A549 (cell line): ENCODE results near the gene DCT. TPM values are rescaled to one million over a fixed set of nuclear protein-coding genes. Genes with fewer than 3 reads are reported as not detected.

ENCODE experiments used
- ATAC-seq, 2 experiments: fragments of 200-7000 bp in 1 of 2; fragments of >200 bp in 1 of 2; cut with Nextera tagmentation in 1 of 2; cut with Tn5 transposase in 1 of 2; 3 replicates each; pipeline versions ENCODE4 v1.8.0 to v1.9.1; 2018 to 2020; ENCODE audit warnings: mild to moderate bottlenecking in 1 of 2, moderate library complexity in 1 of 2
- CTCF ChIA-PET: fragments of 300-600 bp; sonication (Branson Sonifier 250); formaldehyde crosslinking; extraction: SDS; loops from one replicate; lab custom pipeline; 2021; ENCODE audit warnings: antibody characterized with exemption, inconsistent platforms; lab: Yijun Ruan, JAX
- POLR2A ChIA-PET: fragments of 350-600 bp; formaldehyde crosslinking; extraction: SDS; loops from one replicate; lab custom pipeline; 2021; ENCODE audit warnings: antibody characterized with exemption, inconsistent platforms; lab: Yijun Ruan, JAX
- DNase-seq, 2 experiments: peaks; one replicate each; pipeline versions ENCODE4 v3.0.0 to v3.0.0-alpha.2; 2011 to 2016; ENCODE audit warnings: low read depth in 1 of 2, low spot score in 1 of 2
- FAIRE-seq: peaks from 2 replicates; lab custom pipeline; 2011; peaks lifted over from hg19 to GRCh38; lab: Jason Lieb, UNC
- H3K27ac ChIP-seq, 2 experiments: fragments of >200 bp; sonication (Bioruptor Twin); formaldehyde crosslinking; 3 replicates each; pipeline ENCODE4 v1.5.1; 2016 to 2017
- H3K4me1 ChIP-seq: fragments of >200 bp; sonication (Bioruptor Twin); formaldehyde crosslinking; 3 replicates; pipeline ENCODE4 v1.6.1; 2016
- H3K4me2 ChIP-seq: fragments of >200 bp; sonication (Bioruptor Twin); formaldehyde crosslinking; 3 replicates; pipeline ENCODE4 v1.6.1; 2016
- H3K4me3 ChIP-seq: fragments of >200 bp; sonication (Bioruptor Twin); formaldehyde crosslinking; 3 replicates; pipeline ENCODE4 v1.5.1; 2016
- H3K9me3 ChIP-seq: fragments of >200 bp; sonication (Bioruptor Twin); formaldehyde crosslinking; 3 replicates; pipeline ENCODE4 v1.6.1; 2016
- ATOH8 ChIP-seq: fragments of 250-450 bp; sonication (Bioruptor Pico); IDR thresholded peaks from 2 replicates; pipeline ENCODE4 v1.5.0; 2020; ENCODE audit warnings: low read depth, mild to moderate bottlenecking, moderate library complexity
- BCL3 ChIP-seq: fragments of >200 bp; sonication (Bioruptor Twin); formaldehyde crosslinking; IDR thresholded peaks from 3 replicates; pipeline ENCODE4 v1.6.1; 2016
- CBX2 ChIP-seq: fragments of 200-600 bp; sonication (generic); IDR thresholded peaks from 2 replicates; pipeline ENCODE4 v1.6.1; 2016; ENCODE audit warnings: low read depth, mild to moderate bottlenecking, borderline replicate concordance
- ELK1 ChIP-seq: fragments of 150-350 bp; IDR thresholded peaks from 2 replicates; pipeline ENCODE4 v1.6.1; 2014; ENCODE audit warnings: low read depth, mild to moderate bottlenecking, low read length
- ESRRA ChIP-seq: fragments of 150-350 bp; IDR thresholded peaks from 2 replicates; pipeline ENCODE4 v1.6.1; 2014; ENCODE audit warnings: mild to moderate bottlenecking, low read length, borderline replicate concordance
- FOSL2 ChIP-seq, 2 experiments: fragments of 450-650 bp in 1 of 2; fragments of >200 bp in 1 of 2; sonication (Bioruptor Twin) in 1 of 2; formaldehyde crosslinking; IDR thresholded peaks; 2 replicates each; pipeline versions ENCODE4 v1.5.0 to v1.6.1; 2016 to 2020; ENCODE audit warnings: mild to moderate bottlenecking in 1 of 2, moderate library complexity in 1 of 2
- FOXS1 ChIP-seq: fragments of 250-450 bp; sonication (Bioruptor Pico); IDR thresholded peaks from 2 replicates; pipeline ENCODE4 v1.5.0; 2020; ENCODE audit warnings: mild to moderate bottlenecking, moderate library complexity
- HES2 ChIP-seq: fragments of >200 bp; sonication (Bioruptor Twin); formaldehyde crosslinking; IDR thresholded peaks from 2 replicates; pipeline ENCODE4 v1.6.1; 2016
- HOXB13 ChIP-seq: fragments of 250-450 bp; sonication (Bioruptor Pico); IDR thresholded peaks from 2 replicates; pipeline ENCODE4 v1.5.0; 2020; ENCODE audit warnings: low read depth, mild to moderate bottlenecking, moderate library complexity
- HOXB5 ChIP-seq: fragments of 250-450 bp; sonication (Bioruptor Pico); IDR thresholded peaks from 2 replicates; pipeline ENCODE4 v1.5.0; 2020; ENCODE audit warnings: mild to moderate bottlenecking, moderate library complexity
- KDM5A ChIP-seq: fragments of 200-600 bp; sonication (generic); IDR thresholded peaks from 2 replicates; pipeline ENCODE4 v1.6.1; 2016; ENCODE audit warnings: antibody characterized with exemption, mild to moderate bottlenecking
- MAFK ChIP-seq: fragments of 450-650 bp; IDR thresholded peaks from 2 replicates; pipeline ENCODE4 v1.6.1; 2014; ENCODE audit not compliant: partially characterized antibody
- MAZ ChIP-seq: fragments of 150-350 bp; IDR thresholded peaks from 2 replicates; pipeline ENCODE4 v1.6.1; 2014; ENCODE audit warnings: antibody characterized with exemption, low read depth, low read length, borderline replicate concordance
- NFE2L2 ChIP-seq: fragments of 150-350 bp; conservative IDR thresholded peaks from 2 replicates; pipeline ENCODE4 v1.6.1; 2014; ENCODE audit warnings: low read length
- POLR2A ChIP-seq: IDR thresholded peaks from 2 replicates; pipeline ENCODE4 v1.6.1; 2012; ENCODE audit warnings: mild to moderate bottlenecking, low read length
- RAD21 ChIP-seq, 2 experiments: fragments of >200 bp in 1 of 2; sonication (Bioruptor Twin) in 1 of 2; formaldehyde crosslinking in 1 of 2; IDR thresholded peaks in 1 of 2; conservative IDR thresholded peaks in 1 of 2; 2 replicates in 1 of 2; 3 replicates in 1 of 2; pipeline ENCODE4 v1.6.1; 2012 to 2018; ENCODE audit warnings: inconsistent platforms in 1 of 2
- RARB ChIP-seq: fragments of 250-450 bp; sonication (Bioruptor Pico); IDR thresholded peaks from 2 replicates; pipeline ENCODE4 v1.8.0; 2021; ENCODE audit warnings: mild to moderate bottlenecking, moderate library complexity
- RCOR1 ChIP-seq: fragments of 150-350 bp; IDR thresholded peaks from 2 replicates; pipeline ENCODE4 v1.6.1; 2014; ENCODE audit warnings: antibody characterized with exemption, low read length, low read depth
- REST ChIP-seq: fragments of 200-600 bp; sonication (generic); IDR thresholded peaks from 2 replicates; pipeline ENCODE4 v1.6.1; 2016; ENCODE audit warnings: antibody characterized with exemption, mild to moderate bottlenecking, moderate library complexity
- SMC3 ChIP-seq: fragments of >200 bp; sonication (Bioruptor Twin); formaldehyde crosslinking; IDR thresholded peaks from 3 replicates; pipeline ENCODE4 v1.6.1; 2018; ENCODE audit warnings: inconsistent platforms
- WGBS: methylation state at CpG from one replicate; pipeline ENCODE4 v1.1.6; 2017; ENCODE audit errors: missing lambda C conversion rate; 5-methylcytosine and 5-hydroxymethylcytosine counted together
- polyA plus RNA-seq, 4 experiments: library from polyadenylated mRNA; depleted of rRNA in 3 of 4; stranded (reverse); fragments of >200 nt; fragmentation: RNase III in 1 of 4; extraction: RNeasy Plus Mini Kit Qiagen cat#74134 plus additional on column Dnase treatment in 1 of 4; gene quantifications; 2 replicates in 3 of 4; 3 replicates in 1 of 4; pipeline ENCODE4 v1.2.3, GENCODE V29; 2011 to 2017

Gene DCT
- polyA plus RNA-seq, 2 of the 4 experiments (the other 2 are of a cell fraction): 0.03 TPM; not detected in 1

GRCh38 chr13:94416454-94417080, 62.9 kb downstream of the DCT start:
- H3K4me2 ChIP-seq: no peak overlapping the region
- TF ChIP-seq RARB (no peak), REST (no peak), RAD21 (conservative IDR thresholded peaks at IDR 0.05 in 1 of 2, IDR thresholded peaks at IDR 0.05 in 1 of 2) (peak in 1 of 2 experiments; percentile 27; a peak in 2 of 5 replicates)
- FAIRE-seq (no peak), ATAC-seq (peak in 1 of 2 experiments; percentile 62; a peak in 2 of 6 replicates), DNase-seq (peak in 1 of 2 experiments; percentile 32)
- CTCF ChIA-PET: no interaction called here
- POLR2A ChIA-PET: no interaction called here
- 37% methylated on average over 7 of the region's 7 CpGs for WGBS
- no peak overlapping the region for H3K4me3 ChIP-seq
- H3K27ac ChIP-seq: no peak overlapping the region
- H3K4me1 ChIP-seq: no peaks in the 10 kb centered on the region
- no peaks in the 10 kb centered on the region for H3K9me3 ChIP-seq

- no peak for DNase-seq
- POLR2A ChIA-PET: no interaction called here
- no peak for TF ChIP-seq POLR2A
- no peak for TF ChIP-seq HOXB5 (CRISPR knock-in tag)
- TF ChIP-seq ATOH8: no peak
- no peak for TF ChIP-seq MAFK
- TF ChIP-seq NFE2L2: no peak
- no peak for TF ChIP-seq SMC3
- TF ChIP-seq KDM5A: no peak
- no peak for TF ChIP-seq BCL3
- TF ChIP-seq RARB: no peak
- TF ChIP-seq FOSL2 (IDR thresholded peaks at IDR 0.05): no peak
- no peak for TF ChIP-seq FOSL2 (CRISPR knock-in tag; IDR thresholded peaks at IDR 0.05)
- TF ChIP-seq RCOR1: no peak
- TF ChIP-seq ESRRA: no peak
- TF ChIP-seq FOXS1 (CRISPR knock-in tag): no peak
- TF ChIP-seq HOXB13 (CRISPR knock-in tag): no peak
- no peak for TF ChIP-seq CBX2
- TF ChIP-seq MAZ: no peak
- no peak for TF ChIP-seq ELK1
- TF ChIP-seq HES2: no peak
- TF ChIP-seq, all 56 proteins: peak for 0
- FAIRE-seq (no peak), ATAC-seq (no peak)
- no peaks in the 10 kb centered on the region for H3K4me1 ChIP-seq
- no peak overlapping the region for H3K27ac ChIP-seq
- no peak overlapping the region for H3K4me3 ChIP-seq
- CTCF ChIA-PET: interaction anchor here (1.4 kb wide), 1 partner anchor 8 kb away, joined by 4 read pairs; no protein-coding TSS in a partner anchor
- no peak overlapping the region for H3K4me2 ChIP-seq
- H3K9me3 ChIP-seq: no peaks in the 10 kb centered on the region
- WGBS: 44% methylated on average over 7 of the region's 7 CpGs
Measured at GRCh38 chr13:94415500-94416237, 63.8 kb downstream of the DCT start.
